HG03469 (cell line): ENCODE measurements around the gene TNFAIP2.
"Not testable (repeated sequence)": the region's sequence is repeated elsewhere in the genome, so short reads cannot be mapped to it uniquely, and the experiment has no call there.

Experiments used
- ATAC-seq: cut with Tn5 transposase; IDR thresholded peaks from one replicate; pipeline ENCODE4 v1.9.1; 2021; ENCODE audit warnings: mild to moderate bottlenecking, moderate library complexity, moderate number of reproducible peaks; ENCODE audit not compliant: unreplicated experiment

Gene TNFAIP2

DNA sequence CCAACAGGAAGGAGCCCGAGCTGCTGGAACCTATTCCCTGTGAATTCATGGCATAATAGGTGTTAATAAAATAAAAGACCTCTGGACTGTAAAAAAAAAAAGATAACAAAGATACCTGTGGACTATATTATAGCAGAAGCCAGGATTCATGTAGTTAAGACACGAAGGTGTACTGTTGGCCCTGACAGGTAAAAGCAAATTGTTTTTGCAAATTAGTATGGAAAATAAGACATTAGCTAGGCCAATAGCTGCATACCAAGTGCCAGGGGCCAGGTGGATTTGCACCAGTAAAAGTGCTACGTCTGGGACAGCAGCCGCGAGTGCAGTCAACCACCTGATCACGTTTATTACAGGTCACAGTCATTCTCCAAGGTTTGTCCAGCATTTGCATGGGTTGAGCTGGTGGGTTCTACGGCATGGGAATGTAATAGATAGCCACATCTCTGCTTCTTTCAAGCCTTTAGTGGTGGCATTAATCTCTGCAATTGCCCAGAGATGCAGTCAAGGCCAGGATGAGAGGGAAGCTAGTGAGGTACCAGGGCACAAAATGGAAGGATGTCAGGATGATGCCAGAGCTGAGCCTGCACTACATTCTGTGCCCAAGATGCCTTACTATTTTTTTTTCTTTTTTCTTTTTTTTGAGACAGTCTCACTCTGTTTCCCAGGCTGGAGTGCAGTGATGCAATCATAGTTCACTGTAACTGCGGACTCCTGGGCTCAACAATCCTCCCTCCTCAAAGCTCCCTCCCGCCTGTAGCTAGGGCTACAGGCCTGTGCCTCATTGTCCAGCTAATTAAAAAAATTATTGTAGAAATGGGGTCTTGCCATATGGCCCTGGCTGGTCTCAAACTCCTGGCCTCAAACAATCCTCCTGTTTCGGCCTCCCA, 26.3 kb downstream of the TNFAIP2 start:
- ATAC-seq = no peak

DNA sequence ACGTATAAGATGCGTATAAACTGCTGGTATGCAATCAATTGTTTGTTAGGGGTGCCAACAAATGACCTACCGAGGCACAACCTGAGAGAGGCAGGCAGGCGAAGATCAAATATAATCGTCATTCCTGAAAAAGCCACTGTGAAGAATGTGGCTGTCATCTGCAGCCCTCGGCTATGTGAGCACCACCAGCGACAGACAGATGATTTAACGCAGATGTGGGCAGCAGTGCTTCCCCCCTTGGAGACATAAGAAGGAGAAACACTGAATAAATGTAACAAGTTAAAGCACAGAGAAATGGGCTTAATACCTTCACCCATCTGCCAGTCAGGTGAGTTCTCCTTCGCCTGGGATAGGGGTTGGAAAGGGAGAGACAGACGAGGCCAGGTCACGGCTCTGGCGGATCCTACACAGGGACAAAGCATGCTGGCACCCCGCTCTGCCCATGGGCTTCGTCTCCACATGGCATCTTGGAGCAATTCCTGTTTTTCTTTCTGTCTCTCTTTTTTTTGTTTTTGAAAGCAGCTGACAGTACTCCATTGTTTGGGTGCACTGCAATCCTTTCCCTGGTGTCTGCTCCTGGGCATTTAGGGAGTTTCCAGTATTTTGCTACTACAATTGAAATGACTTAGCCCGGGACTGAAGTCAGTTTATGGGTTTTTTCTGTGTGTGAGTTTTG, 28.1 kb downstream of the TNFAIP2 start:
- no peak for ATAC-seq

DNA sequence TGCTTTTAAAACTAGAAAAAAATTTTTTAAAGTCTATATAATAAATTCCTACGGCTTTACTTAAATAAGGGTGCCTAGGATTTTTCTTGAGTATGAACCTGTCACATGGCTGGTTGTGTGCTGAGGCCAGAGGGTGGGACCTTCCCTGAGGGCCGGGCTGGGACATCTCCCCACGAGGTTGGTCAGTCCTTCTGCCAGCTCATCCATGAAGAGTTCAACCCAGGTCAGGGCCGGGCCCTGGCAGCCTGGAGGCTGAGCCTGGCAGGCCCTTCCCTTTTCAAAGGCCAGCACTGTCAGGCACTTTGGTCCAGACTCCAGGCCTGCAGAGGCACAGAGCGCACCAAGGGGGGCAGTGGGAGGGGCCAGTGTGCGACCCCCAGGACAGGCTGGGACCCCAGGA, 31.7 kb downstream of the TNFAIP2 start:
- ATAC-seq = no peak

- ATAC-seq = not testable (repeated sequence)
Observed at GRCh38 chr14:103155416-103155815, 32.2 kb downstream of the TNFAIP2 start.

- no peak for ATAC-seq
Observed at GRCh38 chr14:103155826-103156394, 32.6 kb downstream of the TNFAIP2 start.

DNA sequence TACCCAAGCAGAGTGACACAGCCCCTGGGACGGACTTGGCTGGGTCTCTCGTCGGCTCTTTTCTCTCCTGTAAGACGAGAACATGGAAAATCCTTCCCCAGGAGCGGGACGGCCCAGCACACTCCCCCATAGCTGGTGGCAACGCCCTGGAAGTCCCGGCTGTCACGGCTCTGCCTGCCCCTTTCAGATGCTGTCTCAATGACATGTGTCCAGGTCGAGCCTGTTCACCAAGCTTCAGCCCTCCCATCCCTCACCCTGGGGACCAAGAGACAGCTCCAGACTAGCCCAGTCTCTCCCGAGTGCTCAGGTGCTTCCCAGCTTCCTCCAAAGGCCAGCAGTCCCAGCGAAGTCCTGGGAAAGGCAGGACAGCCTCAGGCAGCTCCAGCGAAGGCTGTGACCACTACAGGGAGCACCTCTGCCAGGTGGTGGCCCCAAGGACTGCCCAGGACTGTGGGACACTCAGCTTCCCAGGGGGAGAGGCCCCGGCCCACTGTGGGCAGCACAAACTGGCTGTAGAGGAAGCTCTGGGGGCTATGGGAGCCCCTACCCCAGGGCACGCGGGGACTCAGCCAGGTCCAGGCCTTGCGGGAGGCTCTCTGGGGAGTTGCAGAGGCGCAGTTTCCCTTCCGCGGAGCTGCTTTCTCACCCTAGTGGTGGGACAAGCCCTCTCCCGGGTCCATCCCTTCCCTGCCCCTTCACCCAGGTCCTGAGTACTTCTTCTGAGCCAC, 33.6 kb downstream of the TNFAIP2 start:
- ATAC-seq = no peak

- ATAC-seq = no peak
Observed at GRCh38 chr14:103157969-103158368, 34.7 kb downstream of the TNFAIP2 start.

GRCh38 chr14:103158688-103159087, 35.4 kb downstream of the TNFAIP2 start:
- no peak for ATAC-seq

DNA sequence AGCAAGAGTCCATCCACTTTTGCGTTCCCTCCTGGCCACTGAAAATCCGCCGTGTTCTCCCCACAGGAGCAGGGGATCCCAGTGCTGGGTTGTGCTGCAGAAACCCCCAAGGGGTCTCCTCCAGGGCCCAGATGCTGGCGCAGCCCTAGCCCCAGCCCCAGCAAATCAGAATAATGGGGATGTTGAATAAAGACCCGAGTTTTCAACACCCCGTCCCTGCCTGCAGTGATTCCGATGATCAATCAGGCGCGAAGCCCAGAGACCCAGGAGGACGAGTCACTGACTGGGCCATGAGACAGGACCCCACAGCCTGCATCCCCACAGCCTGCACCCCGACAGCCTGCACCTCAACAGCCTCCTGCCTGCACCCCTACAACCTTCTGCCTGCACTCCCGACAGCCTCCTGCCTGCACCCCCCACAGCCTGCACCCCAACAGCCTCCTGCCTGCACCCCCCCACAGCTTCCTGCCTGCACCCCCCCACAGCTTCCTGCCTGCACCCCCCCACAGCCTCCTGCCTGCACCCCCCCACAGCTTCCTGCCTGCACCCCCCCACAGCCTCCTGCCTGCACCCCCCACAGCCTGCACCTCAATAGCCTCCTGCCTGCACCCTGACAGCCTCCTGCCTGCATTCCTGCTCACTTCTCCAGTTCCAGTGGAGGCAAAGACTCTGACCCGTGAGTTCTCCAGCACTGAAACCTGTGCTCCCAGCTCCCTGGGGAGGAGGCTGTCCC, 37.2 kb downstream of the TNFAIP2 start:
- no peak for ATAC-seq

GRCh38 chr14:103161054-103161397, 37.8 kb downstream of the TNFAIP2 start:
- ATAC-seq = no peak

DNA sequence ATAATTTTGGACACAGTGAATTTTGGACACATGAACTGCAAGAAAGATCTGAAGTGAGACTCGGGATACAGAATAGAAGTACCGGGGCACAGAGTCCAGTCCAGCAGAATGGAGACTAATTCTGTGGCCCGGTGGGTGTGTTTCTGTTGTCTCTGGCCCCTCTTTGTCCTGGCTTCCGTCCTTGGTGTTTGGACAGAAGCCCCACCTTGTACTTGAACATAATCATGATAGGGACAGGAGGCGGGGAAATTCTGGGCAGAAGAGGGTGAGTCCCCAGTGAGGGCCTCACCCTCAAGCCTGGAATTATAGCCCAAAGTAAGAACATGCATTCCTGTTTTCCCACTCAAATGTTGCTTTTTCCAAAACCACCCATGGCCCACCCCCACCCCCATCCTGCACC, 39.9 kb downstream of the TNFAIP2 start:
- ATAC-seq = no peak

- ATAC-seq = no peak
Observed at GRCh38 chr14:103164006-103164405, 40.7 kb downstream of the TNFAIP2 start.

DNA sequence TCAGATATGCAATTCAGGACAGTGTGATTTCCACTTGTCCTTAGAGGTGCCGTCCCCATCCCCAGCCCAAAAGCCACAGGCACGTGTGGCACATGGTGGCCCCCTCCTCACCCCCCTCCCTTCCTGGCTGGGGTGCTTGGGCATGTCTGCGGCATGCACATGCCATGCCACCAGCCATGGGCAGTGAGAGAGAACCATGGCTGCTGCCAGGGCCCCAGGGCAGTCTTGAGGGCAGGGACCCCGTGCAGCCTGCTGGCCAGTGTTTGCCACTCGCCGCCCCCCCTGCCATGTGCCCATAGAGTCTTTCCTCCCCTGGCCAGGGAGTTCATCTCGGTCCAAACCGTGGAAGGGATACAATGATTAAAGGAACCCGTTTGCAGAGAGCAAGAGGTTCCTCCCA, 41.5 kb downstream of the TNFAIP2 start:
- no peak for ATAC-seq

DNA sequence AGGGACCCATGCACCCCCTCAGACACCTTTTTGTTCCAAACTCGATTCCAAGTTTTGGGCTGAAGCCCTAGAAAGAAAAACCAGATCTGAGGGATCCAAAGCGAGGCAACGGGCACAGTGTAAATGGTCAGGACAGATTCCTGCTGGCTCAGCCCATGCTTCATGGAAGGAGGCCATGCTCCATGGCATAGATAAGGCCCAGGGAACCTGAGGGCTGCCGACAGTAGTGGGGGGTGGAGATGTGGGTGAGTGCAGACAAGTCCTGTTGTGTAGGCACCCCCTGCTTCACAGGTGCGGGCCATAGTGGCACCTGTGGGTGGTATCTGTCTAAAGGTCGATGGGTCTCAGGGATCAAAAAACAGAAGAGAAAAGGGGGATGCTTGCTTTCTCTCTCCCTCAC, 42.1 kb downstream of the TNFAIP2 start:
- ATAC-seq = no peak

DNA sequence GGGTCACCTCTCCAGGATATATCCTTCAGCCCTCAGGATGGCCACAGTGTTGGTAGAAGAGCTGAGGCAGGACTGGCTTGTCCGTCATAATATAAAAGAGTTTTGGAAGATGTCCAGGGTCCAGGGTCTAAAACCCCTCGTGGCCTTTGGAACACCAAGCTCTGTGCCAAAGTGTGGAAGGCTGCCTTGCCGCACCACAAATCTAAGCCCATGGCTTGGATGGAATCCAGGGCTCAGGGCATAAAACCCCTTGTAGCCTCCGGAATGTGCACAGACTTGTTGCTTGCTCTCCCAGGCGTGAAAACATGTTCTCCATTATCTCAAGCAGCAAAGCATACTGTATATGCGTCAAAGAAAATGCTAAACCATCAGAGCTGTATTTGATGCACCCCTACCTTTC, 46.7 kb downstream of the TNFAIP2 start:
- ATAC-seq = no peak

GRCh38 chr14:103171206-103171605, 47.9 kb downstream of the TNFAIP2 start:
- ATAC-seq = not testable (repeated sequence)

GRCh38 chr14:103172921-103173320, 49.7 kb downstream of the TNFAIP2 start:
- no peak for ATAC-seq

DNA sequence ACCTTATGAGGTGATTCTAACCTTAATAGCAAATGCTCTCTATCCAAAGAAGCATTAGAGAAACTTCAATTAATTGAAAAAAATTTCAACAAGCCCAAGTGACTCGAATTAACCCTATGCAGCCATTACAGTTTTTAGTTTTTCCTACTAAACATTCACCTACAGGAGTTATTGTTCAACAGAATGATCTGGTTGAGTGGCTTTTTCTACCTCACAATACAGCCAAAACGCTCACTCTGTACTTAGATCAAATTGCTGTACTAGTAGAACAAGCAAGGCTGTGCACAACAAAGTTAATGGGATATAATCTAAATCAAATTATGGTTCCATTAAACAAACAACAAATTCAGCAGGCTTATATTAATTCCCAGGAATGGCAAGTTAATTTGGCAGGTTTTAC, 50.6 kb downstream of the TNFAIP2 start:
- ATAC-seq = not testable (repeated sequence)

DNA sequence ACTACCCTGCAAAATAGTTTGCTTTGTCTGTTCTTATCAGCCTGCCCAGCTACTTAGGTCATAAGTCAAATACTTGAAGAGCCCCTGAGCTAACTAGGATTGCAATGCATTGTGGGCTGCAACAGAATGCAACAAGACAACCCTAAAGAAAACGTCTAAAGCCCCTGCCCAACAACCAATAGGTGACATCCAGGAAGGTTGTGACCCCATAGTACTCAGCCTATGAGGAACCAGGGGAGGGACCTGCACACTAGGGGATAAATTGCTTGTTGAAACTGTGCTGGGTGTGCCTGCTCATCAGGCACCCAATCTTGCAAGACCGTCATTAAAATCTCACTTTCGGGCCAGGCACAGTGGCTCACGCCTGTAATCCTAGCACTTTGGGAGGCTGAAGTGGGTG, 52.9 kb downstream of the TNFAIP2 start:
- ATAC-seq = not testable (repeated sequence)

DNA sequence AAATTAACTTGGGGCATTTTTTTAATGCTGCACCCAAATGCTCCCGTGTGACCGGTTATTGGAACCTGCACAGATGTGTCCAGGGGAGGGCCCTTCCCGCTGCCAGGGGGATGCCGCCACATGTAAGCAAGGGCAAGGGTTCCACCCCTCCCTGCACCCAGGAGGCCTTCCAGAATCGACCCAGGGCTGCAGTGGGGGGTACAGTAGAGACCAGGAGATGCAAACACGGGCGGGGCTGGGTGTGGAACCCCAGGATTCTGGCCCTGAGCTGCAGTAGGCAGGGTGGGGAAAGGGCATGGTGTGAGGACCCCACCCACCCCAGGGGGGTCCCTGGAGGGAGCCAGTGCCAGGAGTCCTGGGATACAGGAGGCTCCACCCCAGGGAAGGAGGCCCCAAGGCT, 54.1 kb downstream of the TNFAIP2 start:
- ATAC-seq = no peak

DNA sequence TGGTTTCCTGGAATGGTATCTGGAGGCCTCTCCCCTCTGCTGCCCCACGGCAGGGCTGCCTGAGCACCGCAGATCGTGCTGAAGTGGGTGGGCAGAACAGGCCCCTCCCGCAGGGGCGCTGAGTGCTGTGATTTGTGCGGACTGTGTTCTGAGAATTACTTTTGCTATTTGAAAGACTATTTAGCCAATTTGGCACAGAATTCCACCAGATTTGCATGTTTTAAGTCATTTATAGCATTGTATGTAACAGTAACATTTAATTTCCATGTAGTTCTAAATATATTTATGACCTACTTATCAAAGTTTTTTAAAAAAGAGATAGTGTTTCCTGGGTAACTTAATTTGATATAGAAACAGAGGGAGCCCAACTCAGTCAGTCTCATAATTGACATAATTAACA, 55.3 kb downstream of the TNFAIP2 start:
- no peak for ATAC-seq
